Measurements from ENCODE around the gene SENP6. TPM values are rescaled to one million over a fixed set of nuclear protein-coding genes. Genes with fewer than 3 reads are reported as not detected.

SENP6 gene
- polyA plus RNA-seq, 1 of the 3 experiments (the other 2 are of a cell fraction): 16.2 TPM

- TF ChIP-seq REST (IDR thresholded peaks at IDR 0.05; ENCODE audit: low read depth, low read length) (no peak), PBX3 (IDR thresholded peaks at IDR 0.05) (no peak), EZH2phosphoT487 (IDR thresholded peaks at IDR 0.05; ENCODE audit: borderline replicate concordance, low read depth) (no peak), FOXJ3 (CRISPR knock-in tag; IDR thresholded peaks at IDR 0.05) (no peak), GATA2 (CRISPR knock-in tag; IDR thresholded peaks at IDR 0.05) (no peak), CHD2 (IDR thresholded peaks at IDR 0.05; ENCODE audit: low read length, partially characterized antibody) (no peak)
- TF ChIP-seq, protein P1, sequence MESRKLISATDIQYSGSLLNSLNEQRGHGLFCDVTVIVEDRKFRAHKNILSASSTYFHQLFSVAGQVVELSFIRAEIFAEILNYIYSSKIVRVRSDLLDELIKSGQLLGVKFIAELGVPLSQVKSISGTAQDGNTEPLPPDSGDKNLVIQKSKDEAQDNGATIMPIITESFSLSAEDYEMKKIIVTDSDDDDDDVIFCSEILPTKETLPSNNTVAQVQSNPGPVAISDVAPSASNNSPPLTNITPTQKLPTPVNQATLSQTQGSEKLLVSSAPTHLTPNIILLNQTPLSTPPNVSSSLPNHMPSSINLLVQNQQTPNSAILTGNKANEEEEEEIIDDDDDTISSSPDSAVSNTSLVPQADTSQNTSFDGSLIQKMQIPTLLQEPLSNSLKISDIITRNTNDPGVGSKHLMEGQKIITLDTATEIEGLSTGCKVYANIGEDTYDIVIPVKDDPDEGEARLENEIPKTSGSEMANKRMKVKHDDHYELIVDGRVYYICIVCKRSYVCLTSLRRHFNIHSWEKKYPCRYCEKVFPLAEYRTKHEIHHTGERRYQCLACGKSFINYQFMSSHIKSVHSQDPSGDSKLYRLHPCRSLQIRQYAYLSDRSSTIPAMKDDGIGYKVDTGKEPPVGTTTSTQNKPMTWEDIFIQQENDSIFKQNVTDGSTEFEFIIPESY (IDR thresholded peaks at IDR 0.05; ENCODE audit: borderline replicate concordance, low read depth): no peak
- TF ChIP-seq, protein P2, sequence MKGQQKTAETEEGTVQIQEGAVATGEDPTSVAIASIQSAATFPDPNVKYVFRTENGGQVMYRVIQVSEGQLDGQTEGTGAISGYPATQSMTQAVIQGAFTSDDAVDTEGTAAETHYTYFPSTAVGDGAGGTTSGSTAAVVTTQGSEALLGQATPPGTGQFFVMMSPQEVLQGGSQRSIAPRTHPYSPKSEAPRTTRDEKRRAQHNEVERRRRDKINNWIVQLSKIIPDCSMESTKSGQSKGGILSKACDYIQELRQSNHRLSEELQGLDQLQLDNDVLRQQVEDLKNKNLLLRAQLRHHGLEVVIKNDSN (IDR thresholded peaks at IDR 0.05; ENCODE audit: borderline replicate concordance, low read depth): no peak
These were observed 9.5 kb downstream of the SENP6 start (continued) for GRCh38 chr6:75611011-75611701.

DNA sequence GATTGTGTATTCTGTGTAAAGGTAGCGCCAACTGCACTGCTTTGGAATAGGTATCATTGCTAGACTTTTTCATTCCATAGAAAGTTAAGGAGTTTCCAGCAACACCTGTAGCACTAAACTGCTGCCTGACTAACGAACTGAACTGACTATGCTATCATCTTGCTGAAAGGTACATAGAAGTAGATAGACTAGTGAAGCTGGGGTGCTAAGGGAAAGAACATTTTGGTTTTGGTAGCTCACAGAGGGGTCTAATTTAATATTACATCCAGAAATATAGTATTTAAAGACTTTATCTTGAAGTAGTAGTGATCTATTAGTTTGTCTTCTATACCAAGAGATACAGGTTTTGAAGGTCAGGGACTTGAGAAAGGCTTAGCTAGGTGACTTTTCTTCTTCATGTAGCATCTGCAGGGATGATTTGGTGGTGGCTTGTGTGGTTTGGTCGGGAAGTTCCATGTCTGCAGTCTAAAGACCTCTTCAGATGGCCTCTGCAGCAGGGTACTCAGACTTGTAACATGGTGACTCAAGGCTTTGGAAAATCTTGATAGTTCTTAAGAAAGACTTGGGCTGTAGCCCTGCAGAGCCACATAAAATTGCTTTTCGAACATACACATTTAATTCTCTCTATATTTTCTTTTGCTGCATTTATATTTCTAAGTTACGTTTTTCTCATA is 10.2 kb downstream of the SENP6 start:
- POLR2A ChIA-PET: no interaction called here
- WGBS (ENCODE audit: low lambda C conversion rate): 93% methylated on average over 4 of the region's 5 CpGs
- Histone ChIP-seq H3K9me3 (no peaks in the 10 kb centered on the region), H3K9ac (no peak overlapping the region), H3K27ac (ENCODE audit: low read depth in 2 of 2, low read length in 1 of 2) (no peak overlapping the region), H2AFZ (ENCODE audit: low read depth) (no peak overlapping the region), H3K9me2 (no peaks in the 10 kb centered on the region), H3K4me3 (ENCODE audit: low read depth in 2 of 2, low read length in 1 of 2) (no peak overlapping the region), H3F3A (replicated peaks; ENCODE audit: insufficient read depth) (peaks cover 8% of the 10 kb centered on the region), H4K20me1 (ENCODE audit: insufficient read depth) (peaks cover 99% of the 10 kb centered on the region), H3K27me3 (ENCODE audit: insufficient read depth) (no peaks in the 10 kb centered on the region), H3K4me2 (no peak overlapping the region), H3K36me3 (replicated peaks in 1 of 2; ENCODE audit: control insufficient read depth in 1 of 2, insufficient read depth in 2 of 2, low read length in 1 of 2) (peaks cover 0 to 7% of the 10 kb centered on the region in 2 experiments), H3K4me1 (ENCODE audit: control insufficient read depth in 1 of 2, insufficient read depth in 2 of 2, low read depth in 1 of 2, low read length in 1 of 2) (peaks cover 0 to 11% of the 10 kb centered on the region in 2 experiments; a peak in 2 of 4 replicates), H3K79me2 (ENCODE audit: insufficient read depth) (peaks cover 100% of the 10 kb centered on the region)
- CTCF ChIA-PET: no interaction called here
- no peak for DNase-seq
- TF ChIP-seq RAD21 (IDR thresholded peaks at IDR 0.05; ENCODE audit: low read length) (no peak), CHD2 (IDR thresholded peaks at IDR 0.05; ENCODE audit: low read length, partially characterized antibody) (no peak), TCF12 (IDR thresholded peaks at IDR 0.05) (no peak)
- TF ChIP-seq, protein P3, sequence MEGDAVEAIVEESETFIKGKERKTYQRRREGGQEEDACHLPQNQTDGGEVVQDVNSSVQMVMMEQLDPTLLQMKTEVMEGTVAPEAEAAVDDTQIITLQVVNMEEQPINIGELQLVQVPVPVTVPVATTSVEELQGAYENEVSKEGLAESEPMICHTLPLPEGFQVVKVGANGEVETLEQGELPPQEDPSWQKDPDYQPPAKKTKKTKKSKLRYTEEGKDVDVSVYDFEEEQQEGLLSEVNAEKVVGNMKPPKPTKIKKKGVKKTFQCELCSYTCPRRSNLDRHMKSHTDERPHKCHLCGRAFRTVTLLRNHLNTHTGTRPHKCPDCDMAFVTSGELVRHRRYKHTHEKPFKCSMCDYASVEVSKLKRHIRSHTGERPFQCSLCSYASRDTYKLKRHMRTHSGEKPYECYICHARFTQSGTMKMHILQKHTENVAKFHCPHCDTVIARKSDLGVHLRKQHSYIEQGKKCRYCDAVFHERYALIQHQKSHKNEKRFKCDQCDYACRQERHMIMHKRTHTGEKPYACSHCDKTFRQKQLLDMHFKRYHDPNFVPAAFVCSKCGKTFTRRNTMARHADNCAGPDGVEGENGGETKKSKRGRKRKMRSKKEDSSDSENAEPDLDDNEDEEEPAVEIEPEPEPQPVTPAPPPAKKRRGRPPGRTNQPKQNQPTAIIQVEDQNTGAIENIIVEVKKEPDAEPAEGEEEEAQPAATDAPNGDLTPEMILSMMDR (IDR thresholded peaks at IDR 0.05): no peak

Measured in SK-N-SH (cell line).